ENCODE results near the gene TAS2R38. TPM values are rescaled to one million over a fixed set of nuclear protein-coding genes. Genes with fewer than 3 reads are reported as not detected.

TAS2R38 gene
- total RNA-seq, 1 donor from 2014 or later: not detected

DNA sequence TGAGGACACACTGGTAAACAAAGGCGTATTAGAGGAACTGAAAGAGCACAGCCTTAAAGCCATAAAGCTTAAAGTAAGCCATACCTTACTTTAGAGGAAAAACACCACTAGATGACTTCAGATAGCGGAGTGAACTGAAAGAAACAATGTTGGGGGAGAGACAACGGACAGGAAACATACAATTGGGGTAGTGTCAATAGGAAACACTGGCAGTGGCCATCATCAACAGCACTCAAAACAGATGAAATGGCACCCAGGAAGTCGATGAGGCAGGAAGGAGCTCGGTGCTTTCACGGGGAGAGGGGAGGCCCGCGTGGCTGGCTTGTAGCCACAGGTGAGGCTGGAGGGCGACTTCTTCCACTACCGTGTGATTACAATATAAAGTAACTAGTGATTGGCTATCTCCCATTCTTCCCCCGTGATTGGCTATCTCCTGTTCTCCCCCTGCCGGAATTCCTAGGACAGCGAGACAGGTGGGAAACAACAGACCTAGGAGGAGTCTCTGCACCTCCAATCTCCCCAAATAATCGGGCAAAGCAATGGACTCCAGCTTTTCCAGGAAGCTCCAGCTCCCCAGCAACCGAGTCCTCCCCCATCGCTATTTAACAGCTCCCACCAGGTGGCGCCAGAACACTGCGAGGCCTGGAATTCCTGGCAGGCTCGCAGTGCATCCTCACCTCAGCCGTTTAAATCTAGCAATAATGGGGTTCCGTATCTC lies 2.4 kb upstream of the TAS2R38 start:
- FAIRE-seq (no peak), DNase-seq (ENCODE audit: low read depth) (peak; percentile 6)
- no peaks in the 10 kb centered on the region for H3K4me1 ChIP-seq (ENCODE audit: insufficient read depth, low read length)
- H3K36me3 Mint-ChIP-seq (ENCODE audit: low read depth, unreplicated experiment): no peaks in the 10 kb centered on the region
- H3K36me3 ChIP-seq (ENCODE audit: insufficient read depth, low read length): no peaks in the 10 kb centered on the region
- no peak overlapping the region for H3K27ac ChIP-seq (ENCODE audit: low read depth, low read length)
- peaks cover 2% of the 10 kb centered on the region for H3K27me3 Mint-ChIP-seq (ENCODE audit: low read depth, unreplicated experiment)
- H3K9me3 Mint-ChIP-seq (ENCODE audit: unreplicated experiment): no peaks in the 10 kb centered on the region
- peak overlapping the region; percentile 62 for H2AFZ ChIP-seq (ENCODE audit: low read depth, low read length)
- H3K4me1 Mint-ChIP-seq (ENCODE audit: low read depth, unreplicated experiment): no peaks in the 10 kb centered on the region
- peak overlapping the region; percentile 79 for H3K4me2 ChIP-seq (ENCODE audit: low read length)
- TF ChIP-seq, protein P1, sequence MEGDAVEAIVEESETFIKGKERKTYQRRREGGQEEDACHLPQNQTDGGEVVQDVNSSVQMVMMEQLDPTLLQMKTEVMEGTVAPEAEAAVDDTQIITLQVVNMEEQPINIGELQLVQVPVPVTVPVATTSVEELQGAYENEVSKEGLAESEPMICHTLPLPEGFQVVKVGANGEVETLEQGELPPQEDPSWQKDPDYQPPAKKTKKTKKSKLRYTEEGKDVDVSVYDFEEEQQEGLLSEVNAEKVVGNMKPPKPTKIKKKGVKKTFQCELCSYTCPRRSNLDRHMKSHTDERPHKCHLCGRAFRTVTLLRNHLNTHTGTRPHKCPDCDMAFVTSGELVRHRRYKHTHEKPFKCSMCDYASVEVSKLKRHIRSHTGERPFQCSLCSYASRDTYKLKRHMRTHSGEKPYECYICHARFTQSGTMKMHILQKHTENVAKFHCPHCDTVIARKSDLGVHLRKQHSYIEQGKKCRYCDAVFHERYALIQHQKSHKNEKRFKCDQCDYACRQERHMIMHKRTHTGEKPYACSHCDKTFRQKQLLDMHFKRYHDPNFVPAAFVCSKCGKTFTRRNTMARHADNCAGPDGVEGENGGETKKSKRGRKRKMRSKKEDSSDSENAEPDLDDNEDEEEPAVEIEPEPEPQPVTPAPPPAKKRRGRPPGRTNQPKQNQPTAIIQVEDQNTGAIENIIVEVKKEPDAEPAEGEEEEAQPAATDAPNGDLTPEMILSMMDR (IDR thresholded peaks at IDR 0.05; ENCODE audit: insufficient read depth, low read depth, low read length): peak; percentile 82
- no peak for TF ChIP-seq EZH2 (IDR thresholded peaks at IDR 0.05; ENCODE audit: insufficient read depth, low read length)
- H3K27me3 ChIP-seq (ENCODE audit: insufficient read depth, low read length): no peaks in the 10 kb centered on the region
- no peak overlapping the region for H3K27ac Mint-ChIP-seq (ENCODE audit: unreplicated experiment)
- H4K20me1 ChIP-seq (ENCODE audit: insufficient read depth, low read length): no peaks in the 10 kb centered on the region
- no peaks in the 10 kb centered on the region for H3K9me3 ChIP-seq (ENCODE audit: insufficient read depth, low read depth, low read length)
- no peak overlapping the region for H3K4me3 ChIP-seq (ENCODE audit: insufficient read depth, low read depth, low read length)
- H3K79me2 ChIP-seq (ENCODE audit: insufficient read depth, low read length): no peaks in the 10 kb centered on the region
- H3K9ac ChIP-seq (ENCODE audit: low read length): peak overlapping the region; percentile 13
- H3K4me3 Mint-ChIP-seq (ENCODE audit: unreplicated experiment): no peak overlapping the region

DNA sequence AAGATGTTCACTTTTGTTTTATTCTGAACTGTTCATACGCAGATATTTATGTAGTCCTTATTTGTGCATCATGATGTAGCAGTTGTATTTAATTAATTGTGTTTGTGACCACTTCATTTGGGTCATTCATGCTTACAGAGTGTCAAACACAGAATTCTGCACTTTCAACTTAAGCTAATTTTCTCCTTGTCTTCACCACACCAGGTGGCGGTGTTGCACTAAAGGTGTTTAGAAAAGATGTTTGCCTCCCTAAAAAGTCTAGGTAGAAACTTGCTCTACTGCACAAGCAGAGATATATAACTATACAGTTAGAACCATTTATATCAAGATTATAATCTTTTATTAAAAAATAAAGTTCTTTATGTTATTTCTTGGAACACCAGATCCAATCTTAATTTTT lies 1.3 kb upstream of the TAS2R38 start:
- no peak overlapping the region for H3K4me2 ChIP-seq (ENCODE audit: low read length)
- Mint-ChIP-seq H3K27me3 (ENCODE audit: low read depth, unreplicated experiment) (peaks cover 2% of the 10 kb centered on the region), H3K9me3 (ENCODE audit: unreplicated experiment) (no peaks in the 10 kb centered on the region), H3K4me3 (ENCODE audit: unreplicated experiment) (no peak overlapping the region), H3K4me1 (ENCODE audit: low read depth, unreplicated experiment) (no peaks in the 10 kb centered on the region), H3K27ac (ENCODE audit: unreplicated experiment) (no peak overlapping the region), H3K36me3 (ENCODE audit: low read depth, unreplicated experiment) (no peaks in the 10 kb centered on the region)
- H3K4me1 ChIP-seq (ENCODE audit: insufficient read depth, low read length): no peaks in the 10 kb centered on the region
- DNase-seq (ENCODE audit: low read depth) (no peak), FAIRE-seq (no peak)
- no peaks in the 10 kb centered on the region for H4K20me1 ChIP-seq (ENCODE audit: insufficient read depth, low read length)
- no peak overlapping the region for H3K9ac ChIP-seq (ENCODE audit: low read length)
- no peak for TF ChIP-seq EZH2 (IDR thresholded peaks at IDR 0.05; ENCODE audit: insufficient read depth, low read length)
- TF ChIP-seq, protein P1 (IDR thresholded peaks at IDR 0.05; ENCODE audit: insufficient read depth, low read depth, low read length): peak; percentile 15
- H3K27me3 ChIP-seq (ENCODE audit: insufficient read depth, low read length): no peaks in the 10 kb centered on the region
- H3K36me3 ChIP-seq (ENCODE audit: insufficient read depth, low read length): no peaks in the 10 kb centered on the region
- H3K9me3 ChIP-seq (ENCODE audit: insufficient read depth, low read depth, low read length): no peaks in the 10 kb centered on the region
- H3K27ac ChIP-seq (ENCODE audit: low read depth, low read length): no peak overlapping the region
- no peaks in the 10 kb centered on the region for H3K79me2 ChIP-seq (ENCODE audit: insufficient read depth, low read length)
- no peak overlapping the region for H2AFZ ChIP-seq (ENCODE audit: low read depth, low read length)
- H3K4me3 ChIP-seq (ENCODE audit: insufficient read depth, low read depth, low read length): no peak overlapping the region

Measured in astrocyte (in vitro differentiated cells and primary cell).